Esophagus squamous epithelium (tissue), 4 donors: ENCODE data around the gene KCNK6.

Source experiments
- POLR2A ChIP-seq, 4 donors: fragments of 450-650 bp; IDR thresholded peaks; one replicate each; pipeline ENCODE4 v1.6.1; 2017; ENCODE audit warnings: antibody characterized with exemption in 4 of 4, mild to moderate bottlenecking in 4 of 4, moderate library complexity in 3 of 4
- TF ChIP-seq, protein P1 (sequence below), 6 experiments: fragments of 450-650 bp in 4 of 6; fragments of 200-600 bp in 2 of 6; sonication (generic) in 2 of 6; IDR thresholded peaks; one replicate each; pipeline ENCODE4 v1.5.1; 2016 to 2019; ENCODE audit warnings: antibody characterized with exemption in 6 of 6, mild to moderate bottlenecking in 4 of 6, moderate library complexity in 4 of 6

DNA sequence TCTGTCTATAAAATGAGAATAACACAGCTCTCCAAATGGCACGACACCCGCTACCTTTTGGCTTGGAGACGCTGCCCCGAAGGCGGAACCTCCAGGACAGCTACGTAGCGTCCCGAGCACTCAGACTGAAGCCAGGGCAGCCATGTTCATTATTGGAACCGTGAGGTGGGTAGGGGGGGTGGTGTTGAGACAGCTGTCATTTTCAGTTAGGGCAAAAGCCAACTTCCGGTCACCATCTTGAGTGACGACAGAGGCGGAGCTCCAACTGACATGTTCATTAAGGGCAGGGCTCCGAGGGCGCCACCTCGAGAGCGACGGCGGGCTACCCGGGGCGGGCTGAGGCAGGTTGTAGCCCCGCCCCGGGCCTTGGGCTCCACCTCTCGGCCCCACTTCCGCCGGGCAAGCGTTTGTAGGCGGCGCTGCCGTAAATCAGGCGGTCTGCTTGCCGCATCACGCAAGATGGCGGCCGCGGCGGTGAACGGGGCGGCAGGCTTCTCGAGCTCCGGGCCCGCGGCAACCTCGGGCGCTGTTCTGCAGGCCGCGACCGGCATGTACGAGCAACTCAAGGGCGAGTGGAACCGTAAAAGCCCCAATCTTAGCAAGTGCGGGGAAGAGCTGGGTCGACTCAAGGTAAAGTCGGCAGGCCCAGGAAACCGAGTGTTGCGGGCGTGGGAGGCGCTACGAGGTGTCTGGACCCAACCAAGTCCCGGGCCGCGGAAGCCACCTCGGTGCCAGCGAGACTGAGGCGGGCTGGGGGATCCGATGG, 54.9 kb downstream of the KCNK6 start, which contains the start of gene PSMD8:
- TF ChIP-seq, protein P1, sequence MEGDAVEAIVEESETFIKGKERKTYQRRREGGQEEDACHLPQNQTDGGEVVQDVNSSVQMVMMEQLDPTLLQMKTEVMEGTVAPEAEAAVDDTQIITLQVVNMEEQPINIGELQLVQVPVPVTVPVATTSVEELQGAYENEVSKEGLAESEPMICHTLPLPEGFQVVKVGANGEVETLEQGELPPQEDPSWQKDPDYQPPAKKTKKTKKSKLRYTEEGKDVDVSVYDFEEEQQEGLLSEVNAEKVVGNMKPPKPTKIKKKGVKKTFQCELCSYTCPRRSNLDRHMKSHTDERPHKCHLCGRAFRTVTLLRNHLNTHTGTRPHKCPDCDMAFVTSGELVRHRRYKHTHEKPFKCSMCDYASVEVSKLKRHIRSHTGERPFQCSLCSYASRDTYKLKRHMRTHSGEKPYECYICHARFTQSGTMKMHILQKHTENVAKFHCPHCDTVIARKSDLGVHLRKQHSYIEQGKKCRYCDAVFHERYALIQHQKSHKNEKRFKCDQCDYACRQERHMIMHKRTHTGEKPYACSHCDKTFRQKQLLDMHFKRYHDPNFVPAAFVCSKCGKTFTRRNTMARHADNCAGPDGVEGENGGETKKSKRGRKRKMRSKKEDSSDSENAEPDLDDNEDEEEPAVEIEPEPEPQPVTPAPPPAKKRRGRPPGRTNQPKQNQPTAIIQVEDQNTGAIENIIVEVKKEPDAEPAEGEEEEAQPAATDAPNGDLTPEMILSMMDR (IDR thresholded peaks at IDR 0.05), result peak in 3 of 6 experiments; percentile 7 to 41 (median 12)
- TF ChIP-seq POLR2A (IDR thresholded peaks at IDR 0.05), result peak in 3 of 4 donors; percentile 88 to 95 (median 93)
